Cardiac fibroblast (primary cell): ENCODE measurements around the gene LAT.

Experiments
- DNase-seq, 2 donors: peaks; one replicate each; pipeline versions ENCODE4 v3.0.0 to v3.0.0-alpha.2; 2010; ENCODE audit warnings: low read depth in 2 of 2
- H3K4me3 ChIP-seq, 2 donors: replicated peaks in 1 of 2; 1 replicate in 1 of 2; 2 replicates in 1 of 2; pipeline ENCODE4 v1.5.1; 2011; ENCODE audit warnings: low read depth in 2 of 2, low read length in 2 of 2, mild to moderate bottlenecking in 2 of 2, moderate library complexity in 1 of 2
- TF ChIP-seq, protein P1 (sequence below): IDR thresholded peaks from one replicate; pipeline ENCODE4 v1.5.1; 2011; ENCODE audit warnings: low read depth, mild to moderate bottlenecking, low read length, inconsistent platforms

Gene LAT

DNA sequence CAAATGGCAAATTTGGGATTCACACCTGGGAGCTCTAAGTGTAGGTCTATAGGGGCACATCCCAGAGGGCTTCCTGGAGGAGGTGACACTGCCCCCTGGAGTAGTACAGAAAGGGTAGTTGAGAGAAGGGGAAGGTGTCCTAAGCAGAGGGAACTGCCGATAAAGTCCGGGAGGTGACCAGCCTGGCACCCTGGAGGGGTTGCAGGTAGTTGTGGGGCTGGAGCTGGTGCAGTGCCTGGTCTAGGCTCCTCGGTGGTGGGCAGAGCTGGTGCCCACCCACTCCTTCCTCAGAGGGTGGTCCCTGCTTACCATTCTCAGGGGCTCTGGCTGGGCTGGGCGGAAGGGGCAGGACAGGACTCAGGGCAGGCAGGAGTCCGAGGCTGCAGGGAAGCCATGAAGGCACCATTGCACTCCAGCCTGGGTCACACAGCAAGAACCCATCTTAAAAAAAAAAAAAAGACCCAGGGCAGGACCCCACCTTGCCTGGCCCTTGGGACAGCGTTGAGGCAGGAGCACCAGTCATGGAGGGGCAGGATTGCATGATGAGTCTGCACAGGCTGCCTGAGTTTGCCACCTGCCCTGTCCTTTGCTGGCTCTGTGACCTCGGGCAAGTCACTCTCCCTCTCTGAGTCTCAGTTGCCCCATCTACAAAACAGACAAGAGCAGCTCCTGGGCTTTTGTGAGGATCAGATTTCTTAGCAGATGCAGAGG, 43.8 kb downstream of the LAT start:
- DNase-seq = no peak
- H3K4me3 ChIP-seq = no peak overlapping the region
- TF ChIP-seq, protein P1, sequence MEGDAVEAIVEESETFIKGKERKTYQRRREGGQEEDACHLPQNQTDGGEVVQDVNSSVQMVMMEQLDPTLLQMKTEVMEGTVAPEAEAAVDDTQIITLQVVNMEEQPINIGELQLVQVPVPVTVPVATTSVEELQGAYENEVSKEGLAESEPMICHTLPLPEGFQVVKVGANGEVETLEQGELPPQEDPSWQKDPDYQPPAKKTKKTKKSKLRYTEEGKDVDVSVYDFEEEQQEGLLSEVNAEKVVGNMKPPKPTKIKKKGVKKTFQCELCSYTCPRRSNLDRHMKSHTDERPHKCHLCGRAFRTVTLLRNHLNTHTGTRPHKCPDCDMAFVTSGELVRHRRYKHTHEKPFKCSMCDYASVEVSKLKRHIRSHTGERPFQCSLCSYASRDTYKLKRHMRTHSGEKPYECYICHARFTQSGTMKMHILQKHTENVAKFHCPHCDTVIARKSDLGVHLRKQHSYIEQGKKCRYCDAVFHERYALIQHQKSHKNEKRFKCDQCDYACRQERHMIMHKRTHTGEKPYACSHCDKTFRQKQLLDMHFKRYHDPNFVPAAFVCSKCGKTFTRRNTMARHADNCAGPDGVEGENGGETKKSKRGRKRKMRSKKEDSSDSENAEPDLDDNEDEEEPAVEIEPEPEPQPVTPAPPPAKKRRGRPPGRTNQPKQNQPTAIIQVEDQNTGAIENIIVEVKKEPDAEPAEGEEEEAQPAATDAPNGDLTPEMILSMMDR = no peak

DNA sequence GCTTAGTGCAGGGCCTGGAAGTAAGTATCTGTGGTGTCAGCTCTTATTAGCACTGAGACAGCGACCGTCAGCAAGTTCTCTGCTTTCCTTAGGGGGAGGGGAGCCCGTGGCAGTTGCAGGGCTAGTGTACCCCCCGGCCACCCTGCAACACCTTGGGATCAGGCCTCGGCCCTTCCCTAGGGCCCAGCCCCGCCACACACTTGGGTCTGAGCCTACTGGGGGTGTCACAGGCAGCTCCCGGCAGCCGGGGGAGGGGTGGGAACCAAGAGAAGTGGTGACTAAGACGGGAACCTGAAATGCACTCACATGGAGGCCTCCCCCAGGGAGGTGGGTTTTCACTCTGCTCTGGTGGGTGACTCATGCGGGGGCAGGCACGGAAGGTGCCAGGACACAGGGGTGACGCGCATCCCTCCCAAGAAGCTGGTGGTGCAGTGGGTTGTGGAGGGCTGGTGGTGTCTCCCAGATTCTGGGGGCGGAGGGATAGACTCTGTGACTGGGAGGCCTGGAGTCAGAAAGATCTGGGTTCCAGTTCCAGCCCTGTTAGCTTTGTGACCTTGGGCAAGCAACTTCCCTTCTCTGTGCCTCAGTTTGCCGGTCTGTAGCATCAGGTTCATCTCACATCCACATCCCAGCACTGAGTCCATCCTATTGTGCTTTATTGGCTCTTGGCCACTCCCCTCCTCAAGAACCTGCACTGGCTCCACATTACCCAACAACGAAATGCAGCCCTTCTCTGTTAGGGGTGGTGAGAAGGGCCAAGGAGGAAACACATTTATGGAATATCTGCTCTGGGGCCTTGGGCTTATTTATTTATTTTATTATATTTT, 44.5 kb downstream of the LAT start:
- peak; percentile 92 to 96 for DNase-seq
- H3K4me3 ChIP-seq = no peak overlapping the region
- TF ChIP-seq, protein P1 = no peak

DNA sequence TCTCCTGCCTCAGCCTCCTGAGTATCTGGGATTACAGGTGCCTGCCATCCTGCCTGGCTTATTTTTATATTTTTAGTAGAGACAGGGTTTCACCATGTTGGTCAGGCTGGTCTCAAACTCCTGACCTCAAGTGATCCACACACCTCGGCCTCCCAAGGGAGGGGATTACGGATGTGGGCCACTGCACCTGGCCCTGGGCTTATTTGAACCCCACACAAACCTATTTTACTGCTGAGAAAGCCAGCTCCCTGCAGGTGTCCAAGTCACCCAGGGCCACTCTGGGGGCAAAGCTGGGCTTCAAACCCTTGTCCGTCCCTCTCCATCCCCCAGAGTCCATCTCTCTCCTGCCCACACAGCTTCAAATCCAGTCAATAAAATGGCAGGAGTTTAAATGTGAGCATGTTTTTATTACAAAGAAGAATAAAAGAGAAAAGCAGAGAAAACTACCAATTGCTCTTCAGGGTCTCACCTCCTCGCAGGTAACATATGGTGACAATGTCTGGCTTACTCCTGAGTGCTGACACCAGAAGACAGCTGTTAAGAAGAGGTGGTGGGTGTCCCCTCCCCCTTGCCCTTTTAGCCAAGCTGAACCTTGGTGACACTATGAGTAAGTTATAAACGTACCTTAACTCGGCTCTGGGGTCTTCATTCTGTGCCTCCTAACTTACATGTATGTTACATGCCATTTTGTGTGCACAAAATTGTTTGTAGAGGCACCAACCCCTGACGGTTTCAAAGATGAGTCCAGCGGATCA, 45.4 kb downstream of the LAT start:
- DNase-seq = no peak
- H3K4me3 ChIP-seq = no peak overlapping the region
- TF ChIP-seq, protein P1 = no peak
